ENCODE measurements around the gene CREBL2.
"Not testable (repeated sequence)": the region's sequence is repeated elsewhere in the genome, so short reads cannot be mapped to it uniquely, and the experiment has no call there.

CREBL2 gene

DNA sequence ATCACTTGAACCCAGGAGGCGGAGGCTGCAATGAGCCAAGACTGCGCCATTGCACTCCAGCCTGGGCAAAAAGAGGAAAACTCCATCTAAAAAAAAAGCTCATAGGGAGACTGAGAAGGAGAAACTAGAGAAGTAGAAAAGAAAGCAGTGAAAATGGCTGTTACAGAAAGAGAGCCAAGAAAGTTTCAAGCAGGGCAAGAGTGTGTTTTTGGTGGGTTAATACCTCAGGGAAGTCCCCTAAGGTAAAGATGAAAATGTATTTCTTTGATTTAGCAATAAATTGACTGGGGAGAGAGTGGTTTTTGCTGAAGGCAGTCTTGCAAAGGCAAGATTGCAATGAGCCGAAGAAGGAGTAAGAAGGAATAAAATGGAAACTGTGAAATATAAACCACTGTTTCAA, 39.0 kb upstream of the CREBL2 start:
- no peak for DNase-seq (ENCODE audit: extremely low read depth, low read depth)
- TF ChIP-seq, protein P1, sequence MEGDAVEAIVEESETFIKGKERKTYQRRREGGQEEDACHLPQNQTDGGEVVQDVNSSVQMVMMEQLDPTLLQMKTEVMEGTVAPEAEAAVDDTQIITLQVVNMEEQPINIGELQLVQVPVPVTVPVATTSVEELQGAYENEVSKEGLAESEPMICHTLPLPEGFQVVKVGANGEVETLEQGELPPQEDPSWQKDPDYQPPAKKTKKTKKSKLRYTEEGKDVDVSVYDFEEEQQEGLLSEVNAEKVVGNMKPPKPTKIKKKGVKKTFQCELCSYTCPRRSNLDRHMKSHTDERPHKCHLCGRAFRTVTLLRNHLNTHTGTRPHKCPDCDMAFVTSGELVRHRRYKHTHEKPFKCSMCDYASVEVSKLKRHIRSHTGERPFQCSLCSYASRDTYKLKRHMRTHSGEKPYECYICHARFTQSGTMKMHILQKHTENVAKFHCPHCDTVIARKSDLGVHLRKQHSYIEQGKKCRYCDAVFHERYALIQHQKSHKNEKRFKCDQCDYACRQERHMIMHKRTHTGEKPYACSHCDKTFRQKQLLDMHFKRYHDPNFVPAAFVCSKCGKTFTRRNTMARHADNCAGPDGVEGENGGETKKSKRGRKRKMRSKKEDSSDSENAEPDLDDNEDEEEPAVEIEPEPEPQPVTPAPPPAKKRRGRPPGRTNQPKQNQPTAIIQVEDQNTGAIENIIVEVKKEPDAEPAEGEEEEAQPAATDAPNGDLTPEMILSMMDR (IDR thresholded peaks at IDR 0.05; ENCODE audit: low read depth, low read length, missing control alignments), result no peak
- H3K4me3 ChIP-seq (replicated peaks; ENCODE audit: low read depth, low read length), result no peak overlapping the region

DNA sequence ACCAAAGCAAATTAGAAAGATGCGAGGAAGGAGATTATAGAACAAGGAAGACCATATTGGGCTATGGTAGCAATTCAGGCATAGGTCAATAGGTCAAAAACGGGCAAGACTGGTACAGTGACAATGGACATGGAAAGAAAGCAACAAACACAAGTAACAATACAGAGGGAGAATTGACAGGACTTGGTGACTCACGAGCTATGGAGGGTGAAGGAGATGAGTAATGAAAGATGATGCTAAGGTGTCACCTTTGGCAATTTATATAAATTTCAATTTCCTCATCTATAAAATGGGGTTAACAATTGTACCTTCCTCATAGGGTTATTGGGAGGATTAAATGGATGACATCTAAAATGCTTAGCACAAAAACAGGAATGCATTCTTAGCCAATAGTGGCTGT, 33.9 kb upstream of the CREBL2 start:
- no peak overlapping the region for H3K4me3 ChIP-seq (replicated peaks; ENCODE audit: low read depth, low read length)
- TF ChIP-seq, protein P1 (IDR thresholded peaks at IDR 0.05; ENCODE audit: low read depth, low read length, missing control alignments), result no peak
- no peak for DNase-seq (ENCODE audit: extremely low read depth, low read depth)

DNA sequence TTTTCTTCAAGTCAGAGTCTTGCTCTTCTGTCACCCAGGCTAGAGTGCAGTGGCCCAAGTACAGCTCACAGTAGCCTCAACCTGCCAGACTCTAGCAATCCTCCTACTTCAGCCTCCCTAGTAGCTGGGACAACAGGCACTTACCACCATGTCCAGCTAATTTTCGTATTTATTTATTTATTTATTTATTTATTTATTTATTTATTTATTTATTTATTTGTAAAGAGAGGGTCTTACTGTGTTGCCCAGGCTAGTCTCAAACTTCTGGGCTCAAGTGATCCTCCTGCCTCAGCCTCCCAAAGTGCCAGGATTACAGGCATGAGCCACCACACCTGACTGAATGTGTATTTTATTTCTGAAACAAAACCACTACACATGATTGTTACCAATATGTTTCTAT, 31.0 kb upstream of the CREBL2 start:
- DNase-seq (ENCODE audit: extremely low read depth, low read depth), result not testable (repeated sequence)

DNA sequence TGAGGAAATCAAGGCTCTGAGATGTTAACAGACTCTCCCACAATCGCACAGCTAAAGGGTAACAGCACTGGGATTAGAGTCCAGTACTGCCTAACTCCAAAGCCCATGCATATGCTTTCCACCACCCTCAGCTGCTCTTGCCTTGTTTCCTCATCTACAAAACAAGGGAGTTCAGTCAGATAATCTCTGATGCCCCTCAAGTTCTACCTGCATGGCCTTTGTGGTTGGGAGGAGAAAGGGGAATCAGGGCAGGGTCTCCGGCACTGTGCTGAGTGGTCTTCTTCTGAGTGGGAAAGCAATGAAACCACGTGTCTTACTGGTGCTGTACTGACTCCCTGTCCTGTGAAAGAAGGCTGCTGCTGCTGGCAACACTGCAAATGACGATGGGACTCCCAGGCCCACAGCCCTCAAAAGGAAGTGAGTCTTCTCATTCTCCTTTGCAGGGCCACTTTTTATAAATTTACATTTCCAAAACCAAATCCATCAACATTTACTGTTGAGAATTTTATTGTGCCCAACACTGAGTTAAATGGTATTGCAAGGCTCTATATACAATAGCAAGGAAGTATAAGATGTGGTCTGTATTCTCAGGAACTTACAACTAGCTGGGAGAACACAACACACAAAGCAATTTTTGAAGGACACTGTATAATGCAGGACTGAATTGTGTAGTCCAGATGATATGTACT, 29.3 kb upstream of the CREBL2 start:
- no peak overlapping the region for H3K4me3 ChIP-seq (replicated peaks; ENCODE audit: low read depth, low read length)
- DNase-seq (ENCODE audit: extremely low read depth, low read depth), result no peak

More for the DNA sequence above, 31.0 kb upstream of the CREBL2 start:
- H3K4me3 ChIP-seq (replicated peaks; ENCODE audit: low read depth, low read length), result not testable (repeated sequence)

DNA sequence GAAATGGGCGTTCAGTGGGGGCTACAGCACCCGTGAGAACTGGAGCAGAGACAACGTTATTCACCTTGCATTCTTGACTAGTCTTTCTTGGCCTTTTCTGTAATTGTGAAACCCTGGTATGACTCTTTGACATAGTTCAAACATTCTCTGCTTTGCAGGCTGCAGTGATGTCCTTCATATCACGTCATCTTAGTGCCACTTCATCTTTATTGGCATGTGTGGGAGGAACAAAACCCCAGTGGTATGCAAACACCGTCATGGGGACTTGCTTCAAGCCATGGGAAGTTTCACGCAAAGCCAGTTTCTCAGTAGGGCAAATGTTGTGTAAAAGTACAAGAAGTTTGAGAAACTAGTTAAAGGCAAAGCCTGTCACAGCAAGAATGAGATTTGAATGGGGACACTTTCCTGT, 28.8 kb upstream of the CREBL2 start:
- no peak for DNase-seq (ENCODE audit: extremely low read depth, low read depth)
- H3K4me3 ChIP-seq (replicated peaks; ENCODE audit: low read depth, low read length), result no peak overlapping the region
- TF ChIP-seq, protein P1 (IDR thresholded peaks at IDR 0.05; ENCODE audit: low read depth, low read length, missing control alignments), result no peak

More for the DNA sequence above, 29.3 kb upstream of the CREBL2 start:
- TF ChIP-seq, protein P1 (IDR thresholded peaks at IDR 0.05; ENCODE audit: low read depth, low read length, missing control alignments), result no peak

DNA sequence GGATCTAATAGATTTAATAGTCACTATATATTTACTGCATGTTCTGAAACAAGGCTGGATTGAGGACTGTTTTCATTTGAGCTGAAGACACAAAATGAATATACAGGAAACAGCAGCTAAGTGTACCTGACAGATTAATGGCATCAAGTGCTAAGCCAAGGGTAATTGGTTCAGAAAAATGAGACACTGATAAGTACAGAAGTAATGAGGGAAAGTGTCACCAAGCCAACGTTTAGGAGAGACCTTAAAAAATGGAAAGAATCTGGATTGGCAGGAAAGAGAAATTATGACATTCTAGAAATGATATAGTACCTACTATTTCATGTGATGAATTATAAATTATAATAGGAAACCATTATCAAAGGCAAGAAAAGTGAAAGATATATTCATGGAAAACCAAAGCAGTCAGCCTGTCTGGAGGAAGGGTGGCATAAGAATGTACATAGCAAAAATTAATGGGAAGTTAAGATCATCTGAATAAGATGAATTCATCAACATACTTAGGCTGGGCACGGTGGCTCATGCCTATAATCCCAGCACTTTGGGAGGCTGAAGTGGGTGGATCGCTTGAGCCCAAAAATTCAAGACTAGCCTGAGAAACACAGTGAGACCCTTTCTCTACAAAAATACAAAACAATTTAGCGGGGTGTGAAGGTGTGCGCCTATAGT, 28.0 kb upstream of the CREBL2 start:
- no peak overlapping the region for H3K4me3 ChIP-seq (replicated peaks; ENCODE audit: low read depth, low read length)
- DNase-seq (ENCODE audit: extremely low read depth, low read depth), result no peak
- TF ChIP-seq, protein P1 (IDR thresholded peaks at IDR 0.05; ENCODE audit: low read depth, low read length, missing control alignments), result no peak

DNA sequence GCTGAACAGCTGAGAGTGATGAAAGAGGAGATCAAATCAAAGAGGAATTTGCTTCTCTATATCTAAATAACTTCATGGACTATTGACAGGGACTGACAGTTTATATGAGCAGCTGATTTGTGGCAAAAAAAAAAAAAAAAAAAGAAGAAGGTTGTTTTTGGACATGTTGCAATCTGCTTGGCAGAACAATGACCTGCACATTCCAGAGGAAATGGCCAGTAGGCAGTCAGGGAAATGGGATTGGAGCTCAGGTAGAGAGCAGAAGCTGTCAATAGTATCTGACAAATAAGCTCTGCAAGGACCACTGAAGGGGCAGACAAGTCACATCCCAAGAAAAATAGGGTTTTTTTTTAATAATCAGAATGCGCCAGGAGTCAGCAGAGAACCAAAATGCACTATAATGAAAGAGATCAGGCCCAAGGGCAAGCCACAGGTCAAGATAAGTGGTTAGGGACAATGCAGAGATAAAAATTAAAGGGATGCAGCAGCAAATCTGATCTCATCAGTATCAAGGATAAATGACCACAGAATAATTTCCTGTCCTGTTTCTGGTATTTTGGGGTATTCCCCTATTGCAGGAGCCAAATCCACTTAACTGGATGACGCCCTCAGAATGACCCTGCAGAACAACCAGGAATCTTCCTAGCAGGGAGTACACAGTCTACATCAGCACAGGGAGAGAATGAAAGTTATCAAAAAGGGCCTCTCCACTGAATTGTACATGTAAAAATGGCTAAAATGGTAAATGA, 26.4 kb upstream of the CREBL2 start:
- H3K4me3 ChIP-seq (replicated peaks; ENCODE audit: low read depth, low read length), result no peak overlapping the region
- no peak for DNase-seq (ENCODE audit: extremely low read depth, low read depth)
- TF ChIP-seq, protein P1 (IDR thresholded peaks at IDR 0.05; ENCODE audit: low read depth, low read length, missing control alignments), result no peak
